Omental fat pad (tissue), 4 donors: ENCODE measurements around the gene SLC13A4. TPM values are rescaled to one million over a fixed set of nuclear protein-coding genes. Genes with fewer than 3 reads are reported as not detected.
"Not testable (repeated sequence)": the region's sequence is repeated elsewhere in the genome, so short reads cannot be mapped to it uniquely, and the experiment has no call there.

Source experiments
- ATAC-seq: fragments of 150-250 bp; one replicate; pipeline ENCODE4 v1.9.1; 2016; ENCODE audit warnings: mild to moderate bottlenecking, moderate library complexity; ENCODE audit not compliant: low FRiP score
- DNase-seq: peaks from one replicate; pipeline ENCODE4 v3.0.0-alpha.2; 2019; ENCODE audit warnings: low spot score
- CTCF ChIP-seq, 3 donors: fragments of 450-650 bp; IDR thresholded peaks; one replicate each; pipeline ENCODE4 v1.5.1; 2016 to 2017; ENCODE audit warnings: antibody characterized with exemption in 3 of 3, mild to moderate bottlenecking in 3 of 3, moderate library complexity in 2 of 3
- total RNA-seq, 4 donors: library from RNA; depleted of rRNA; stranded (reverse); fragments of >200 nt; gene quantifications; one replicate each; pipeline ENCODE4 v1.1.0, GENCODE V29; 2016

SLC13A4 gene
- total RNA-seq, 4 donors from 2014 or later, result 0.09 to 1.4 (median 0.79) TPM; not detected in 1

GRCh38 chr7:135672560-135673359, 55.2 kb downstream of the SLC13A4 start:
- DNase-seq, result no peak
- ATAC-seq, result peak; percentile 62
- peak in 1 of 3 donors; percentile 47 for TF ChIP-seq CTCF (IDR thresholded peaks at IDR 0.05)

DNA sequence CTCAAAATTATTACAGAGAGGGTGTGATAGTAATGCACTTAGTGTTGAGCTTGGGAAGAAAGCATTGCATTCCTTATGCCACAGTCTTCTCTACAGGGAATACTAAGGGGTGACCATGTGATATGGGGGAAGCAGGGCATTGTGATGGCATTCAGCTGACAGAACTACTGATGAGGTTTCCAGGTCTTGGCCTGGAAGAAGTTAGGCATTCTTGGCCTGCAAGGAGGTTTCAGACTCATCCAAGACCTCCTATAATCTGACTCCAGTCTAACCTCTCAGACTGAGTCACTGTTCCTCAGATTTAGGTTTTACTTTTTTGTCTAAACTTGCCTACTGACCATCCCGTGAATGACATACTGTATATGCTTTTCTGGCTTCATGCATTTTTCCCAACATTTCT, 57.8 kb downstream of the SLC13A4 start:
- DNase-seq (no peak), ATAC-seq (peak; percentile 78)
- no peak for TF ChIP-seq CTCF (IDR thresholded peaks at IDR 0.05)

- ATAC-seq (no peak), DNase-seq (no peak)
- no peak for TF ChIP-seq CTCF (IDR thresholded peaks at IDR 0.05)
These were observed 58.2 kb downstream of the SLC13A4 start for GRCh38 chr7:135669774-135670173.

DNA sequence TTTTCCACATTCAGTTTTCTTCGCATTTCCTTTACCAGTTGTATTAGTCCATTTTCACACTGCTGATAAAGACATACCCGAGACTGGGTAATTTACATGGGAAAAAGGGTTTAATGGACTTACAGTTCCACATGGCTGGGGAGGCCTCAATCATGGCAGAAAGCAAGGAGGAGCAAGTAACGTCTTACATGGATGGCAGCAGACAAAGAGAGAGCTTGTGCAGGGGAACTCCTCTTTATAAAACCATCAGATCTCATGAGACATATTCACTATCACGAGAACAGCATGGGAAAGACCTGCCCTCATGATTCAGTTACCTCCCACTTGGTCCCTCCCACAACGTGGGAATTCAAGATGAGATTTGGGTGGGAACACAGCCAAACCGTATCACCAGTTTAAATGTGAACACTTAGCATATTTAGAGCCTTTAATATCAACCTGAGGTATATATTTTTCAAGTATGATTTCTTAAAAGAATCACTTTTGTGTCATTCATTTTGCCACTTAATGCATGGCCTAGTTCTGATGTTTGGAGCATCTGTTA, 59.1 kb downstream of the SLC13A4 start:
- not testable (repeated sequence) for DNase-seq, ATAC-seq

DNA sequence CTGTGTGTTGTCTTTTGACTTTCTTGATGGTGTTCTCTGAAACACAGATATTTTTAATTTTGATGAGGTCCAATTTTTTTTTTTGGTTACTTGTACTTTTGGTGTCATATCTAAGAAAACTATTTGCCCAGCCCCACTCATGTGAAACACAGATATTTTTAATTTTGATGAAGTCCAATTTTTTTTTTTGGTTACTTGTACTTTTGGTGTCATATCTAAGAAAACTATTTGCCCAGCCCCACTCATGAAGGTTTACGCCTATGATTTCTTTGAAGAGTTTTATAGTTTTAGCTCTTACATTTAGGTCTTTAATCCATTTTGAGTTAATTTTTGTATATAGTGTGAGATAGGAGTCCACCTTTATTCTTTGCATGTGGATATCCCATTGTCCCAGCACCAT, 60.4 kb downstream of the SLC13A4 start:
- DNase-seq, ATAC-seq: not testable (repeated sequence)

- TF ChIP-seq CTCF (IDR thresholded peaks at IDR 0.05), result no peak
- ATAC-seq (no peak), DNase-seq (no peak)
These were observed 61.1 kb downstream of the SLC13A4 start for GRCh38 chr7:135666846-135667245.

GRCh38 chr7:135666156-135666555, 61.8 kb downstream of the SLC13A4 start:
- no peak for ATAC-seq

More at GRCh38 chr7:135666156-135666555, 61.8 kb downstream of the SLC13A4 start:
- no peak for DNase-seq
- TF ChIP-seq CTCF (IDR thresholded peaks at IDR 0.05), result no peak
